Subcutaneous adipose tissue (tissue), 4 donors: Measurements from ENCODE around the gene TBC1D5. TPM values are rescaled to one million over a fixed set of nuclear protein-coding genes. Genes with fewer than 3 reads are reported as not detected.

ENCODE experiments used
- CTCF ChIP-seq: fragments of 450-650 bp; IDR thresholded peaks from one replicate; pipeline ENCODE4 v1.5.1; 2016; ENCODE audit warnings: low read depth, mild to moderate bottlenecking, control low read depth, antibody characterized with exemption, moderate library complexity
- total RNA-seq, 4 donors: library from RNA; depleted of rRNA; stranded (reverse); fragments of >200 nt; gene quantifications; one replicate each; pipeline ENCODE4 v1.1.0, GENCODE V29; 2016

TBC1D5 gene
- total RNA-seq, result 10 to 100 TPM; 76.3 to 91.1 (median 81.3) TPM

GRCh38 chr3:17742102-17742879 lies at the start of gene TBC1D5:
TSS of gene TBC1D5 (minus strand) at chr3:17742631. CDS start at chr3:17508570, 234,061 bp downstream.
- TF ChIP-seq CTCF, result no peak

- no peak for TF ChIP-seq CTCF
These were observed 41.0 kb upstream of the TBC1D5 start for GRCh38 chr3:17783426-17783825.

GRCh38 chr3:17782751-17783150 lies 40.3 kb upstream of the TBC1D5 start:
- TF ChIP-seq CTCF, result no peak

GRCh38 chr3:17775073-17775472 lies 32.6 kb upstream of the TBC1D5 start:
- no peak for TF ChIP-seq CTCF

GRCh38 chr3:17772556-17772955 lies 30.1 kb upstream of the TBC1D5 start:
- TF ChIP-seq CTCF, result no peak

GRCh38 chr3:17771177-17772017 lies 29.0 kb upstream of the TBC1D5 start:
- TF ChIP-seq CTCF, result no peak

GRCh38 chr3:17770682-17771081 lies 28.3 kb upstream of the TBC1D5 start:
- TF ChIP-seq CTCF, result no peak
